Lower leg skin (tissue), 3 donors: ENCODE measurements around the gene HNRNPK.

ENCODE experiments used
- CTCF ChIP-seq, 3 donors: fragments of 450-650 bp; IDR thresholded peaks; one replicate each; pipeline ENCODE4 v1.5.1; 2016; ENCODE audit warnings: antibody characterized with exemption in 3 of 3, mild to moderate bottlenecking in 3 of 3, moderate library complexity in 2 of 3
- POLR2A ChIP-seq, 2 donors: fragments of 450-650 bp; IDR thresholded peaks; one replicate each; pipeline ENCODE4 v1.6.1; 2016 to 2017; ENCODE audit warnings: antibody characterized with exemption in 2 of 2, mild to moderate bottlenecking in 1 of 2, moderate library complexity in 1 of 2

- no peak for TF ChIP-seq CTCF (IDR thresholded peaks at IDR 0.05)
- TF ChIP-seq POLR2A (IDR thresholded peaks at IDR 0.05) = no peak
Measured at GRCh38 chr9:83927591-83927990, 52.4 kb downstream of the HNRNPK start.
